K562 (cell line): ENCODE measurements around the gene TBCEL. TPM values are rescaled to one million over a fixed set of nuclear protein-coding genes. Genes with fewer than 3 reads are reported as not detected.

Source experiments
- CSDE1 ChIP-seq, 2 experiments: fragments of 450-650 bp; IDR thresholded peaks; 2 replicates each; pipeline ENCODE4 v1.6.1; 2016; ENCODE audit warnings: mild to moderate bottlenecking in 1 of 2
- DACH1 ChIP-seq: fragments of 450-650 bp; IDR thresholded peaks from 2 replicates; pipeline ENCODE4 v1.6.1; 2018; ENCODE audit not compliant: partially characterized antibody
- ESRRB ChIP-seq: fragments of 250-450 bp; sonication (Bioruptor Pico); IDR thresholded peaks from 2 replicates; pipeline ENCODE4 v1.5.0; 2020; ENCODE audit warnings: mild to moderate bottlenecking, moderate library complexity, borderline replicate concordance
- ETV1 ChIP-seq: fragments of 450-650 bp; conservative IDR thresholded peaks from 2 replicates; pipeline ENCODE4 v1.6.1; 2016; ENCODE audit warnings: missing genetic modification characterization, control low read depth, low read depth, missing compliant biosample characterization
- NFRKB ChIP-seq: fragments of 450-650 bp; IDR thresholded peaks from 2 replicates; pipeline ENCODE4 v1.6.1; 2016; ENCODE audit warnings: low read depth
- PTRF ChIP-seq: fragments of 450-650 bp; IDR thresholded peaks from 2 replicates; pipeline ENCODE4 v1.6.1; 2016; ENCODE audit warnings: mild to moderate bottlenecking, missing genetic modification characterization, missing compliant biosample characterization
- PYGO2 ChIP-seq: fragments of 450-650 bp; IDR thresholded peaks from 2 replicates; pipeline ENCODE4 v1.6.1; 2016; ENCODE audit warnings: mild to moderate bottlenecking, missing genetic modification characterization, moderate library complexity, missing compliant biosample characterization
- SRSF1 ChIP-seq: fragments of 200-400 bp; formaldehyde crosslinking; IDR thresholded peaks from 2 replicates; pipeline ENCODE4 v1.6.1; 2017; ENCODE audit warnings: mild to moderate bottlenecking, low read depth, low read length, moderate library complexity
- STAG1 ChIP-seq: sonication (generic); formaldehyde crosslinking; IDR thresholded peaks from 2 replicates; pipeline ENCODE4 v1.5.0; 2020; ENCODE audit warnings: missing genetic modification reagents, borderline replicate concordance
- YY1 ChIP-seq, 3 experiments: IDR thresholded peaks; 2 replicates each; pipeline ENCODE4 v1.6.1; 2011; ENCODE audit warnings: low read length in 2 of 3, mild to moderate bottlenecking in 2 of 3, moderate library complexity in 2 of 3, borderline replicate concordance in 1 of 3, control low read depth in 1 of 3, low read depth in 1 of 3; ENCODE audit not compliant: insufficient read depth in 3 of 3, insufficient replicate concordance in 2 of 3, control insufficient read depth in 1 of 3, insufficient read length in 1 of 3; ENCODE audit errors: extremely low read depth in 1 of 3
- ZNF217 ChIP-seq: sonication (generic); formaldehyde crosslinking; IDR thresholded peaks from 2 replicates; pipeline ENCODE4 v1.8.0; 2022; ENCODE audit warnings: mild to moderate bottlenecking, missing genetic modification reagents
- ZNF583 ChIP-seq: fragments of 250-450 bp; sonication (Bioruptor Pico); IDR thresholded peaks from 2 replicates; pipeline ENCODE4 v1.4.0; 2020
- ZNF584 ChIP-seq: fragments of 200-800 bp; sonication (Bioruptor generic); IDR thresholded peaks from 2 replicates; pipeline ENCODE4 v1.6.1; 2016; ENCODE audit warnings: low read depth, mild to moderate bottlenecking, missing genetic modification characterization, missing compliant biosample characterization
- polyA plus RNA-seq, 8 experiments: library from polyadenylated mRNA; depleted of rRNA in 4 of 8; stranded (reverse) in 5 of 8; unstranded in 3 of 8; fragments of >200 nt; fragmentation: Nextera tagmentation in 2 of 8; fragmentation: Illumina TruSeq in 1 of 8; extraction: Ambion mirVana in 2 of 8; extraction: Trizol in 1 of 8; gene quantifications; 2 replicates each; pipeline versions ENCODE4 v1.2.1 to v1.2.3, GENCODE V29; 2011 to 2014; ENCODE audit warnings: inconsistent platforms in 1 of 8, missing spikeins in 1 of 8
- total RNA-seq, 7 experiments: library from RNA; depleted of rRNA in 6 of 7; stranded (reverse); fragments of >200 nt in 6 of 7; fragmentation: Illumina TruSeq in 2 of 7; extraction: Trizol in 2 of 7; gene quantifications; 2 replicates each; pipeline versions ENCODE4 v1.2.1 to v1.2.3, GENCODE V29; 2011 to 2021; ENCODE audit warnings: low replicate concordance in 1 of 7
- TF ChIP-seq, protein P1 (sequence below), 2 experiments: fragments of 200-800 bp in 1 of 2; sonication (Bioruptor generic) in 1 of 2; sonication (generic) in 1 of 2; formaldehyde crosslinking in 1 of 2; IDR thresholded peaks in 1 of 2; conservative IDR thresholded peaks in 1 of 2; 2 replicates each; pipeline versions ENCODE4 v1.5.0 to v1.6.1; 2016 to 2020; ENCODE audit warnings: missing compliant biosample characterization in 1 of 2, missing genetic modification characterization in 1 of 2, missing genetic modification reagents in 1 of 2

TBCEL gene
- total and polyA plus RNA-seq, 9 of the 15 experiments (the other 6 are each of a cell fraction or from before 2014, with no cell fraction given): 0.39 to 2.3 (median 1.4) TPM

DNA sequence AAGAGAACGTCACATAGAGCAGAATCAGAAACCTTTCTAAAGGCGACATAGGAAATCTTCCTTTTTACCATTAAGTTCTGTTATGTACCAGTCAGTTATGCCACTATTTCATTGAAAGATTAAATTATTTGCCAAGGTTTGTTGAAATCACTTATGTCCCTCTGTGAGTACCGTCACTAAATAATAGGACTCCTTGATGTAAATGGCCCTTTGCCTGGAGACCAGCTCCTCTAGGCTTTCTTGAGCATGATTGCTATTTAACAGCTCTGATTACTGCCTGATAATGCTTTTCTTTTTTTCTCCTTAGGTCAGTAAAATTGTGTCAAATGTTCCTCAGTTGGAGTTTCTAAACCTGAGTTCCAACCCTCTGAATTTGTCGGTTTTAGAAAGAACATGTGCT lies 29.3 kb downstream of the TBCEL start (continued):
- TF ChIP-seq ZNF217 (CRISPR knock-in tag): no peak
- TF ChIP-seq STAG1 (CRISPR knock-in tag): no peak
- no peak for TF ChIP-seq PYGO2
- no peak for TF ChIP-seq ZNF584 (CRISPR knock-in tag)
- TF ChIP-seq PTRF (tag): no peak
- no peak for TF ChIP-seq YY1 (IDR thresholded peaks at IDR 0.05; ENCODE audit: borderline replicate concordance in 1 of 3, control insufficient read depth in 1 of 3, extremely low read depth in 1 of 3, insufficient read depth in 3 of 3, insufficient read length in 1 of 3, insufficient replicate concordance in 2 of 3, low read depth in 1 of 3, low read length in 2 of 3)
- TF ChIP-seq CSDE1 (IDR thresholded peaks at IDR 0.05): no peak
- TF ChIP-seq ESRRB: no peak
- no peak for TF ChIP-seq DACH1
- TF ChIP-seq ZNF583 (CRISPR knock-in tag): no peak
- TF ChIP-seq NFRKB: no peak
- no peak for TF ChIP-seq ETV1 (tag)
- no peak for TF ChIP-seq SRSF1
- TF ChIP-seq, protein P1, sequence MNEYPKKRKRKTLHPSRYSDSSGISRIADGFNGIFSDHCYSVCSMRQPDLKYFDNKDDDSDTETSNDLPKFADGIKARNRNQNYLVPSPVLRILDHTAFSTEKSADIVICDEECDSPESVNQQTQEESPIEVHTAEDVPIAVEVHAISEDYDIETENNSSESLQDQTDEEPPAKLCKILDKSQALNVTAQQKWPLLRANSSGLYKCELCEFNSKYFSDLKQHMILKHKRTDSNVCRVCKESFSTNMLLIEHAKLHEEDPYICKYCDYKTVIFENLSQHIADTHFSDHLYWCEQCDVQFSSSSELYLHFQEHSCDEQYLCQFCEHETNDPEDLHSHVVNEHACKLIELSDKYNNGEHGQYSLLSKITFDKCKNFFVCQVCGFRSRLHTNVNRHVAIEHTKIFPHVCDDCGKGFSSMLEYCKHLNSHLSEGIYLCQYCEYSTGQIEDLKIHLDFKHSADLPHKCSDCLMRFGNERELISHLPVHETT (CRISPR knock-in tag; conservative IDR thresholded peaks at IDR 0.05 in 1 of 2, IDR thresholded peaks at IDR 0.05 in 1 of 2): no peak
